GM04504 (cell line): ENCODE measurements around the gene RIPOR3.
"Not testable (repeated sequence)": the region's sequence is repeated elsewhere in the genome, so short reads cannot be mapped to it uniquely, and the experiment has no call there.

ENCODE experiments used
- DNase-seq: peaks from one replicate; pipeline ENCODE4 v3.0.0-alpha.2; 2012; ENCODE audit warnings: low read depth

RIPOR3 gene

GRCh38 chr20:50703651-50704438, 12.5 kb upstream of the RIPOR3 start:
- DNase-seq, result not testable (repeated sequence)

DNA sequence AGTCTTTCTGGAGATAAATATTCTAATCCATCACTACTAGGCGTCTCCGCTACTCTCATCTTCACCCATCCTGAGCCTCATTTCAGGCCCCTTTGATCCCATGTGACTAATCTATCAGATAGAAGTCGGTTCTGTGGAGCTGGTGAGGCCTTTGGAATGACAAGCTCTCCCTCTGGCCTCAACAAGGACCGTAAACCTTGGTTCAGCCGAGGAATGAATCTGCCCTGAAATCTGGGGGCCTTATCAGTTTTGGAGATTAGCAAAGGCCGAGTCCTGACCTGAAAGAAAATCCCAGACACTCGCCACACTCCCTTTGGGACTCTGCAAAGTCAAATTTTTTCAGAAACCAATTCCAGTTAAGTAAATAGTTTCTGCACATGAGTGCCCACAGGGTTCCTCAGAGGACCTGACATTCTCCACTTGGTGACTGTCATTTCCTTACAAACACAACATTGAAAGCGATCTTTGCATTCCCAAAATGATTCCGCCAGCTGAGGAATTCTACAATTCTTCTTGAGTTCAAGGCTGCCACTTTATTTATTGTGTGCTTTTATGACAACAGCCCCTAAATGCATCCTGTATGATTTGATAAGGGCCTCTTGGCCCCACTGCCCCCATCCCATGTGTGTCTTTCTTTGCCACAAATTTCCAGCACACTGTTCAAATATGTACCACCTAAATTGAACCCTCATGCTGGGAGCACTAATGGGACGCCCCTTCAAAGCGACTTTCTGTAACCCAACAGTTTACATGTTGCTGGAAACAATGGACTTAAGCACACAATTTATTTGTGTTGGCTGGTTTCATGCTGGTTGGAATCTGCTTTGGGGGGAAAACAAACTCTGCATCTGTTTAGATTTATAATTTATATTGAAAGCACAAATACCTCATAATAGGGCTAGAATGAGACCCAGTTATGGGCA, 10.0 kb upstream of the RIPOR3 start:
- no peak for DNase-seq

- no peak for DNase-seq
Observed at GRCh38 chr20:50699688-50700087, 8.3 kb upstream of the RIPOR3 start.

DNA sequence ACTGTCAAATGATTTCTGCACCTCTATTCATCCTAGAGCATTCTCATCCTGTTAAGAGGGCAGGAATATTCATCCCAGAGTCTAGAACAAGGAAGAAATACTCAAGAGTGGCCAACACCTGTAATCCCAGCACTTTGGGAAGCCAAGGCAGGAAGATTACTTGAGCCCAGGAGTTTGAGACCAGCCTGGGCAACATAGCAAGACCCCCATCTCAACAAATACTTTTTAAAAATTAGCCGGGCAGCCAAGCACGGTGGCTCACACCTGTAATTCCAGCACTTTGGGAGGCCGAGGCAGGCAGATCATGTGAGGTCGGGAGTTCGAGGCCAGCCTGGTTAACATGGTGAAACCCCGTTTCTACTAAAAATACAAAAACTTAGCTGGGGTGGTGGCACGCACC, 6.9 kb upstream of the RIPOR3 start:
- DNase-seq, result not testable (repeated sequence)

DNA sequence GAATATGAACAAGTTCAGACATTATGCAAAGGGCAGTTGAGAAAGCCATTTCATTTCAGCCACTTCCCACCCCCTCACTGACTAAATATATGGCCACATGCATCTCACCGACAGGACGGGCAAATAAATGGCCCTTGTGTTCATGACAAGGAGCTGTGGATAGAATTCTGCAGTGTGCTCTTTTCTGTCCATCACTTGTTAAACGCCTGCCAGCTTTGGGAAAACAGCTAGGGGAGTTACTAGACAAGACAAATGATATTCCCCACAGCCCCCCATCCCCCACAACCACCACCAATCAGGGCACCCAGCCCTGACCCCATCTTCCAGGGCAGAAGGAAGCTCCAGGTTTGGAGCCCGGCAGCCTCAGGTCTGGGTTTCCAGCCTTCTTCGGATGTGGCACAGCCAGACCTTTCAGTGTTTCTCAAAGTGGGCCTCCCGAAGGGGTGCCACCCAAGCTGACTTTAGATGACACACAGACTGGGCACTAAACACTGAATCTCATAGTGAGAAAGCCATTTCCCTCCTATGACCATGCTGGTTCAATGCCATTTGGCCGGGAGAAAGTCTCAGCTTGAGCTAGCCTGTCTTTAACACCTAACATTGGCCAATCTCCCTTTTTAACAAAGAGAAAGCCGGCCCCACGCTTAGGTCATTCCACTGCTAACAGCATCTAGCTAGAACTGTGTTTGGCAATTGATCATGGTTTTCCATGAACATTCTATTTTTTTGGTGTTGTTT, 4.0 kb upstream of the RIPOR3 start:
- no peak for DNase-seq

DNA sequence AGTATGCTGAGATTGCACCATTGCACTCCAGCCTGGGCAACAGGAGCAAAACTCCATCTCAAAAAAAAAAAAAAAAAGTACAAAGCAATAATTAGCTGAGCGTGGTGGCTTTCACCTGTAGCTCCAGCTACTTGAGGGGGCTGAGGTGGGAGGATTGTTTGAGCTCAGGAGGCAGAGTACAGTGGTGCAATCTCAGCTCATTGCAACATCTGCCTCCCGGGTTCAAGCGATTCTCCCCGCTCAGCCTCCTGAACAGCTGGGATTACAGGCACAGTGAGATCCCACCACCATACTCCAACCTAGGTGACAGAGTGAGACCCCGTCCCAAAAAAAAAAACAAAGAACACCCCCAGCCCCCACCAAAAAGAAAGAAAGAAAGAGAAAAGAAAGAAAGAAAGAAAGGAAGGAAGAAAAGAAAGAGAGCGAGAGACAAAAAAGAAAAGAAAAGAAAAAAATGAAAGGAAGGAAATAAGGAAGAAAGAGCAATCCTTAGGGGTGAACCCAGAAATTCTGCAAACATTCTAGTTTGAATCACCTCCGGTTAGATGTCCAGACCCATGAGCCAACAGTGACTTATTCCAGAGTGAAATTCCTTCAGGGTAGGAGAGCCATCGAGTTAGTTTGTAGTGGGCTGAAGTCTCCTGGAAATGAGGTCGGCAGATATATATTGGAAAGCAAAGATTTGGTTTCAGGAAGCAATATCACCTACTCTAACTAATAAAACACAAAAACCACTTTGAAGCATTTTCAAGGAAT, 3.2 kb upstream of the RIPOR3 start:
- no peak for DNase-seq

GRCh38 chr20:50693001-50693400, 1.7 kb upstream of the RIPOR3 start:
- no peak for DNase-seq

DNA sequence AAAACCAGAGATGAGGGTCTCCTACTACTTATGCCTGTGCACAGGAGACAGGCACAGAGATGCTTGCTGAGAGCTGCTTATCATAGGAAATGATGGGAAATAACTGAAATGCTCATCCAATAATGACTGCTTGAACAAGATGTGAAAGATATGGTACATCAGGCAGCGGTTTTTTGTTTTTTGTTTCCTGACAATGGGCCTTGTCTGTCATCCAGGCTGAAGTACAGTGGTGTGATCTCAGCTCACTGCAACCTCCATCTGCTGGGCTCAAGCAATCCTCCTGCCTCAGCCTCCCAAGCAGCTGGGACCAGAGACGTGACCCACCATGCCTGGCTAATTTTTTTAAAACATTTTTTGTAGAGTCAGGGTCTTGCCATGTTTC, 1.2 kb upstream of the RIPOR3 start:
- no peak for DNase-seq

GRCh38 chr20:50691573-50692551, 520 bp upstream of the RIPOR3 start:
- no peak for DNase-seq

- DNase-seq, result no peak
Observed at GRCh38 chr20:50689864-50690649, 1.3 kb downstream of the RIPOR3 start.

DNA sequence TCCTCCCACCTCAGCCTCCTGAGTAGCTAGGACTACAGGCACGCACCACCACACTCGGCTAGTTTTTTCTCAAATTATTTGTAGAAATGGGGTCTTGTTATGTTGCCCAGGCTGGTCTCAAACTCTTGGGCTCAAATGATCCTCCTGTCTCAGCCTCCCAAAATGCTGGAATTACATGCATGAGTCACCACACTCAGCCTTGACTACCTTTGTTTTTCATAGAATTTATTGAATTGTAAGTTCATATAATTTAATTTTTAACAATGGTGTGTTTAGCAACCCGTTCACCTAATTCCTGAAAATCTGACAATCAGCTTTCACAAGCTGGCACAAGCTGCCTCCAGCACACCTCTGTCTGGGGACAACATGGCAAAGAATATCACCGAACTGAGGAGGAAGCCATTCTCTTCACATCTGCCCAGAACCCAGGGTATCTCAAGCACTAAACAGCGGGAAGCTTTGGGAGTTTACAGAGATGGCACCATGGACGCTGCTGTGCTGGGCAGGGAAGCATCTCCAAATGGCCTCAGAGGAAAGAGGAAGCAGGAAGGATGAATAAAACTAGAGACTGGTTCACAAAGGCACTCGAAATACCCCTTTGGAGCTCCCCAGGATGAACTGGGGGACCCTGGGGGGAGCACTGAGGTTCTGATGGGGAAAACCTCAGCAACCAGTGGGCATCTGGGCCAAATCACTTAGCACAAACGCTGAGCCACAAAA, 2.9 kb downstream of the RIPOR3 start:
- DNase-seq, result no peak

DNA sequence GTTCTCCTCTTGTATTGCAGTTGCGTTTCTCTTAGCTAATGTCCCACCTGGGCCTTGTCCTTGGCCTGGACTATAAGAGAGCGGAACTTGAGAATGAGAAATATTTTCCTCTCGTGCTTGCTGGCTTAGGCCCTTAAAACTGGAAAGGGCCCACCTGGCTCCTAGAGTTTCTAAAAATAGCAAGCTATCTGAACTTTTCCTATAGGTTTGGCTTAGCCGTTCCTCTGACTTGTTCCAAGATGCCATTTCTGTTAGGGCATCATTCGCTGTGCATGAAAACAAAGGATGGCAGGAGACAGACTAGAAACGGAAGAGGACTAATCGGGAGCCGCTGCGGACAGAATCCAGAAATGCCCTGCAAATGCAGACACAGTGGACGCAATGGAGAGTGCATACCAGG, 4.5 kb downstream of the RIPOR3 start:
- no peak for DNase-seq

GRCh38 chr20:50683570-50683969, 7.8 kb downstream of the RIPOR3 start:
- no peak for DNase-seq

GRCh38 chr20:50682947-50683530, 8.3 kb downstream of the RIPOR3 start:
- DNase-seq, result no peak

- DNase-seq, result no peak
Observed at GRCh38 chr20:50682065-50682464, 9.3 kb downstream of the RIPOR3 start.

DNA sequence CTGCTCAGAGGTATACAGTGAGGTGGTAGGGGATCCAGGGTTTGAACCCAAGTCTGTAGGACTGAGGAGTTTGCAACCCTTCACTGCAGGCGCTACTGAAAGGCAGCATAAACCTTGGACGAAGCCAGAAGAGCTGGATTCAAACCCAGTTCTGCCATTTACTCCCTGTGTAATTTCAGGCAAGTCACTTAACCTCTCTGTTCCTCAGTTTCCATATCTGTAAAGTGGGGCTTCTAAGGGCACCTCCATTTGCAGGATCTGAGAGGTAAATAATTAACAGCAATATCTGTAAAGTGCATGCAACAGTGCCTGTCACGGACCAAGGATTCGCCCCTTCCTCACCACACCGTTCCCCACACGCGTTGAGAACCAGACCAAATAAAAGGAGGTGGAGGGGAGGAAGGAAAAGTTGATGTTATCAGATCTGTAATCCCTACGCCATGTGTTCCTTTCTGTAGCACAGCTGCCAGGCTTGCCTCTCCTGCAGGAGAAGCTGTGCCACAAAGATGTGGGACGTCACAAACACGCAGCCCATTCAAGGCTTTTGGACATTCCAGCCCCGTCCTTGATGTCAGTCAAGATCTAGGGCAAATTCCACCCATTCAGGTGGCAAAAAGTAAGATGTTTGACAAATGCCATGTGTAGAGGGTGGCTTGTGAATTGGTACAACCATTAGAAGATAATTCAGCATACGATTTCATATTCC, 9.8 kb downstream of the RIPOR3 start:
- no peak for DNase-seq

- no peak for DNase-seq
Observed at GRCh38 chr20:50680105-50680960, 11.0 kb downstream of the RIPOR3 start.
